ENCODE data around the gene PPCDC.
A peak's percentile ranks its signal among the peaks of the same experiment; 100 is the strongest.

PPCDC gene

GRCh38 chr15:75016431-75016830 is 7.0 kb upstream of the PPCDC start:
- no peak for DNase-seq

- DNase-seq: no peak
Measured at GRCh38 chr15:75019916-75020315, 3.5 kb upstream of the PPCDC start.

DNA sequence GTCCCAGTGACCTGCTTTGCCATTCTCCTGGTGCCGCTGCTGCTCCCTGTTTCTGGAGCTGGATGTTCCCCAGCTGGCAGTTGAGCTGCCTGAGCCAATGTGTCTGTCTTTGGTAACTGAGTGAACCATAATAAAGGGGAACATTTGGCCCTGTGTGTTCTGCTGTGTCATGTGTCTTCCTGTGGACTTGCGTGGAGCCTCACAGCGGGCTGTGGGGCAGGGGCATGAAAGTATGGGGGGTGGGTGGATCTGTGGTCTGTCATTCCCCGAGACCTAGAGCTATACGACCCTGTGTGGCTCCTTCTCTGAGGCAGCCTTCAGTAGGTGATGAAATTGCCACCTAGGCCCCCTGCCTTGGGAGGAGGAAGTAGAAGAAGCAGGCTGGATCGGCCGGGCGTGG is 2.0 kb upstream of the PPCDC start:
- no peak for DNase-seq

DNA sequence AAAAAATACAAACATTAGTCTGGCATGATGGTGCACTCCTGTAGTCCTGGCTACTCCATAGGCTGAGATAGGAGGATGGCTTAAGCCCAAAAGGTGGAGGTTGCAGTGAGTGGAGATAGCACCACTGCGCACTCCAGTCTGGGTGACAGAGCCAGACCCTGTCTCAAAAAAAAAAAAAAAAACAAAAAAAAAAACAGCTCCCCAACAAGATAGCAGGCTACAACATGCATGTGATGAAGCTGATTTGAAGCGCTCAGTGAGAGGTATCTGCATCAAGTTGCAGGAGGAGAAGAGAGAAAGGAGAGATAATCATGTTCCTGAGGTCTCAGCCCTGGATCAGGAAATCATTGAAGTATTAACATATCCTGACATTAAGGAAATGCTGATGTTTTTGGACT is 608 bp upstream of the PPCDC start:
- peak; percentile 39 for DNase-seq

- peak; percentile 57 for DNase-seq
Measured at GRCh38 chr15:75023872-75024636, 664 bp downstream of the PPCDC start.

GRCh38 chr15:75025107-75025506 is 1.7 kb downstream of the PPCDC start:
- DNase-seq: no peak

- DNase-seq: no peak
Measured at GRCh38 chr15:75025548-75026260, 2.3 kb downstream of the PPCDC start.

GRCh38 chr15:75027551-75027950 is 4.2 kb downstream of the PPCDC start:
- DNase-seq: no peak

GRCh38 chr15:75028991-75029377 is 5.6 kb downstream of the PPCDC start:
- no peak for DNase-seq

DNA sequence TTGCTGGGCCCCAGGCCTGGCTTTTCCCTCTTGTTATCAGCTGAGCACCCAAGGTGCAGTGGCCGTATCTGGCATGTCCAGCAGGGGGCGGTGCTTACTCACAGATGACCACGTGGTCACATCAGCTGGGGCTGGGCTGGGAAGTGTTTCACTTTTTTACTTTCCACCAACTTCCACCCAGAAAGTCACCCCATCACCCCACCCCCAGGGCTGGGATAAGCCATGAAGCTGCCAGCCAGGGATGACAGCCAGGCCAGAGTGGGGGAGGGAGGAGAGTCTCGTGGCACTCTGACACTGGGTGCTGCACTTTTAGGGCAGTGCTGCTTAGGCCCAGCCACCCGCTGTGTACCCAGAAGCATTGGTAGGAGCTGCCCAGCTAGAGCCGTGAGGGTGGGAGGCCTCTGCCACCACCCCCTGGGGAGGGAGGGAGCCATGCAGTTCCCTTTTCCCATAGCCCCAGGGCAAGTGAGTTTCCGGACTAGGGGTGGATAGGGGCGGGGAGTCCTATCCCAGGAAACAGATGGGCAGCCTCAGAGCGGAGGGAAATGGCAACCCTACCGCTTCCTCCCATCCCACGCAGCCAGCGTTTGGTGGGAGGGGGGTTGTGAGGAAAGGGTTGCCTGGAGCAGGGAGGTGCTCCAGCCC is 6.1 kb downstream of the PPCDC start:
- peak; percentile 92 for DNase-seq

DNA sequence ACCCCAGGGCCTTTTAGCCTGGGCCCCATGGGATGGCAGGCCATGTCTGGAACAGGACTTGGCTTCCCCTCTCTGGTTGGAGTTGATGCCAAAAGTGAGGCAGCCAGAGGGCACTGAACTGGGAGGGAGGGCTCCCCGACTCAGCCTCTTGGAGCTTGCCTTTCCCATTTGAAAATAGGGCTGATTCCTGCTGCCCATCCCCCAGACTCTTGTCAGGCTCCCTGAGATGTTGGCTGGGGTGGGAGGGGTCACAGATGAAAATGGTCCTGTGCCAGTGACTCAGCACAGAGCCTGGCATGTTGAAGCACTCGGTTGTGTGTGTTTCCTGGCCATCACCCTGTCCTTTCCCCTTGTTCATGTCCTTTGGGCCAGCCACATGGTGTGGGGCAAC is 6.6 kb downstream of the PPCDC start:
- DNase-seq: no peak

- DNase-seq: no peak
Measured at GRCh38 chr15:75030424-75030823, 7.0 kb downstream of the PPCDC start.

- peak; percentile 21 for DNase-seq
Measured at GRCh38 chr15:75031848-75032247, 8.5 kb downstream of the PPCDC start.

DNA sequence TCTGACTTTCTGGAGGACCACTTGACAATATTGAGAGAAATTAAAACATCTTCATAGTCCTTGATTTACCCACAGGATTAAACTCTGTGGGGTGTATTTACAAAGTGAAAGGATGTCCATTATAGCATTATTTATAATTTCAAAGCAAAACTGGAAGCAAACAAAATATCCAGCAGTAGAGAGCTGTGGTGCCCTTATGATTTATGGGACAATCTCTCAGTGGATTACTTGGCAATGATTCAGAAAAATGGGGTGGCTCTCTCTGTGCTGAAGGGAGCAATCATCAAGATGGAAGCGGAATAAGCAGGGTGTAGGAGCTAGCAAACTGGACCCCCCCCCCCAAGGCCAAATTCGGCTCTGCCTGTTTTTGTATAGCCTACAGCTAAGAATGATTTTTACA is 9.0 kb downstream of the PPCDC start:
- DNase-seq: no peak

- no peak for DNase-seq
Measured at GRCh38 chr15:75033809-75034208, 10.4 kb downstream of the PPCDC start.

GRCh38 chr15:75034615-75035014 is 11.2 kb downstream of the PPCDC start:
- DNase-seq: peak; percentile 27

DNA sequence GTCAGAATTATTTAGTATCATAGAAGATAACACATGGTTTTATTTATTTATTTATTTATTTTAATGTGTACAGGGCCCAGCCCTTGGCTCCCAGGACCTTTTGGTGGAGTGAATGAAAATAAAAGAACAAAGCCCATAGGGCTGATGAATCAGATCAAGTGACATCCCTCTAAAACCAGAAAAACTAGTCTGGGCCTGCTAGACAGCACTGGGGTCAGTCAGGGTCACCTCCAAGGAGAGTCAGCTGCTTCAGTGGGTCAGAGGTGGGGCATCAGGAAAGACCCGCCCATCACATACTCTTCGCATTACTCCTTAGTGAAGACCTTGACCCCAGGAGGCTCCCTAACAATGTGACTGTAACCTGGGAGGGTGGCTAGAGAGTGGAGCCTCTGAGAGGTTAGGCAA is 12.8 kb downstream of the PPCDC start:
- no peak for DNase-seq

GRCh38 chr15:75037685-75038084 is 14.3 kb downstream of the PPCDC start:
- DNase-seq: no peak

GRCh38 chr15:75038231-75038630 is 14.8 kb downstream of the PPCDC start:
- DNase-seq: no peak

DNA sequence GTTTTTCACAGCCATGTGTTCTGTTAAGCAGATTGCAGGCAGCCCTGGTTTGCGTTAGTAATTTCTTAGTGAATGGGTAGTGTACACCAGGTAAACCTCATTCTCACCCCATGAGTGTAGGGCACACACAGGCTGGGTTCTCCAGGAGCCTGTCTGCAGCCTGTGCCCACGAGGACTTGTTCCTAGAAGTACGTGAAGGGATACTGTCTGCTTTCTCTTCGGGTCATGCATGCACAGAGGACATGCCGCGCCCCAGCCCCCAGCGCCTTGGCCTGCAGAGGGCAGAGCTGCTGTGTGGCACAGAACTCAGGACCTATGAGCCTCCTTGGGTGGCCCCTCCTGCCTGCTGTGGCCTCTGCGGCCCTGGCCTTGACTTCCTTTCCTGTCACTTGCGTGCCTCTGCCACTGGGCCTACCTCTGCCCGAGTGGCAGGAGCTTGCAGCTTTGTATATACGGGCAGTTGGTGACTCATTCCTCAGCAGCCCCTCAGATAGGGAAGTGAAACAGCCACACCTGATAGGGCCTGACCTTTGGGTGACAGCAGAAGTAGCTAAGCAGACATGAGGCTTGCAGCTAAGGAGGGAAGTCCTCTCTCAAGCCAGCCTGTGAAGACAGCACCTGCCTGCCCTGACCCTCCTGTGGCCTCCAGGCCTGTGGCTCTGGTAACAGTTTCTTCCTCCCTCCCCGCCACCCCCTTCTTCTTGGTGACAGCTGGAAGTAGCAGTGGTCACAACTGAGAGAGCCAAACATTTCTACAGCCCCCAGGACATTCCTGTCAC is 19.5 kb downstream of the PPCDC start:
- DNase-seq: peak; percentile 96

DNA sequence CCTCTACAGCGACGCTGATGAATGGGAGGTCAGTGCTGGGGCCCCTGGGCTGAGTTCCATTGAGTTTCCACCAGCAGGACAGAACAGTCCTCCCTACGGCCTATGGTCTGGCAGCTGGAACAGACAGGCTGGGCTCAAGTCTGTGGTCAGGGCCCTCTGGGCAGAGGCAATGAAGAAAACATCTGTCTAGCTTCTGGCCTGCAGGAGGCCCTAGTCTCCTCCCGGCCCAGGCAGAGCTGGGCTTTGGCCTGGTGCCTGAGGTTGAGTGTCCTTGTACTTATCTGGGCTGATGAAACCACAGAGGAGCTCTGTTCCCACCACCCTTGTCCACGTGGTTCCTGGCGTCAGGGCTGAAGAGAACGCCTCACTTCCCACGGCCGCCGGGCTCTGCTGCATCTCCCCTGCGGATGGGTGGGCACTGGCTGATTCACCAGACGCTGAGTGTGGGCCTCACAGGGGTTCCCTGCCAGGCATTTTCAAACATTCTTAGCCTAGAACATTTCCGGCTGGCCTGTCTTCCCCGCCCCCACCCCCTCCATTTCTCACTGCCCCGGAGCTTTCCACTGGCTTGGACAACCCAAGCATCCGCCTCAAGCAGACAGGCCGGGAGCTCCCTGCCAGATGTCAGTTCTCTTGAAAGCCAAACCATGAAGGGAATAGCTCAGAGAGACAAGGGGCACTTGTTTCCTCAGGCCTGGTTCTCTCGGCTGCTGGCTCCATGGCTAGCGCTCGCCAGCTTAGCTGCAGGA is 20.3 kb downstream of the PPCDC start:
- DNase-seq: peak; percentile 99

DNA sequence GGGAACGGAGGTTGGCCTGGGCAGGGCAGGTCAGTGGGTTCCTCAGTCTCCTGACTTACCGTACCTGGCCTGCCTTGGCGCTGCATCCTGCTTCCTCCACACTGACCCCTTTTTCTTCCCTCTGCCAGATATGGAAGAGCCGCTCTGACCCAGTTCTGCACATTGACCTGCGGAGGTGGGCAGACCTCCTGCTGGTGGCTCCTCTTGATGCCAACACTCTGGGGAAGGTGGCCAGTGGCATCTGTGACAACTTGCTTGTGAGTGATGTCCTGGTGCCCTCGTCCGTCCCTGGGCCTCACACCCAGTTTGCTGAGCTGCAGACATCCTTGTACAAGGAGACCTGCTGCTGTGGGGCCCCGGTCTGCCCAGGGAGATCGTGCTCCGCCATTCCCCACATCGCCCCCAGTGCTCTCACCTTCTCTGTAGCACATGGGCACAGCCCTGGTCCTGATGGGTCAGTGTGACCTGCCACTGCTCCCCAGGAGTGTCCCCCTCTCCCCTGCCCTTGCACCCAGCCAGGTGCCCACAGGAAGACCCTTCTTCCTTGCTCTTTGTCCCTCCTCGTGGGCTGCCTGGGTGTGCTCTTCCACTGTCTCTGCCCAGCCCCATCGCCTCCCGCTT is 21.0 kb downstream of the PPCDC start:
- DNase-seq: no peak

All from OCI-M1 (cell line).